GM12878 (cell line): ENCODE measurements around the gene MIA. TPM values are rescaled to one million over a fixed set of nuclear protein-coding genes. Genes with fewer than 3 reads are reported as not detected.

Experiments
- ASH2L ChIP-seq: fragments of 300-600, 200-600 bp; sonication (generic); IDR thresholded peaks from 2 replicates; pipeline ENCODE4 v1.6.1; 2017; ENCODE audit warnings: low read depth, mild to moderate bottlenecking, borderline replicate concordance
- CHD2 ChIP-seq: IDR thresholded peaks from 2 replicates; pipeline ENCODE4 v1.6.1; 2011; ENCODE audit warnings: low read depth, low read length, improper control_type of control experiment, borderline replicate concordance
- IKZF2 ChIP-seq, 2 experiments: fragments of 450-650 bp; IDR thresholded peaks; 2 replicates each; pipeline ENCODE4 v1.6.1; 2017; ENCODE audit warnings: mild to moderate bottlenecking in 2 of 2, moderate library complexity in 2 of 2
- LARP7 ChIP-seq: fragments of 450-650 bp; IDR thresholded peaks from 2 replicates; pipeline ENCODE4 v1.6.1; 2017; ENCODE audit warnings: mild to moderate bottlenecking
- PAX8 ChIP-seq: fragments of 450-650 bp; IDR thresholded peaks from 2 replicates; pipeline ENCODE4 v1.6.1; 2017; ENCODE audit warnings: mild to moderate bottlenecking, moderate library complexity
- POLR2A ChIP-seq: IDR thresholded peaks from 2 replicates; pipeline ENCODE4 v1.6.1; 2011; ENCODE audit warnings: low read depth, mild to moderate bottlenecking, low read length
- RCOR1 ChIP-seq: conservative IDR thresholded peaks from 2 replicates; pipeline ENCODE4 v1.6.1; 2012; ENCODE audit warnings: low read depth, low read length, improper control_type of control experiment
- SMAD5 ChIP-seq: IDR thresholded peaks from 2 replicates; pipeline ENCODE4 v1.6.1; 2016; ENCODE audit warnings: antibody characterized with exemption, low read depth
- TBL1XR1 ChIP-seq: IDR thresholded peaks from 2 replicates; pipeline ENCODE4 v1.6.1; 2012; ENCODE audit warnings: low read depth, low read length, improper control_type of control experiment
- ZNF217 ChIP-seq: fragments of 450-650 bp; IDR thresholded peaks from 2 replicates; pipeline ENCODE4 v1.6.1; 2017; ENCODE audit warnings: antibody characterized with exemption, mild to moderate bottlenecking
- polyA plus RNA-seq, 11 experiments: library from polyadenylated mRNA; depleted of rRNA in 4 of 11; unstranded in 6 of 11; stranded (reverse) in 5 of 11; fragments of >200 nt; fragmentation: Nextera tagmentation in 4 of 11; fragmentation: Illumina TruSeq in 1 of 11; extraction: Ambion mirVana in 4 of 11; extraction: Trizol in 1 of 11; gene quantifications; 1 replicate in 1 of 11; 2 replicates in 10 of 11; pipeline versions ENCODE4 v1.2.1 to v1.2.3, GENCODE V29; 2011 to 2016; ENCODE audit warnings: inconsistent platforms in 2 of 11, missing spikeins in 2 of 11, low read depth in 1 of 11
- total RNA-seq, 4 experiments: library from RNA; depleted of rRNA in 3 of 4; stranded (reverse); fragments of >200 nt in 3 of 4; fragmentation: Illumina TruSeq in 1 of 4; extraction: Trizol in 1 of 4; gene quantifications; 2 replicates each; pipeline versions ENCODE4 v1.2.1 to v1.2.3, GENCODE V29; 2013 to 2021
- TF ChIP-seq, protein P1 (sequence below): IDR thresholded peaks from 2 replicates; pipeline ENCODE4 v1.6.1; 2011; ENCODE audit warnings: low read depth, low read length, improper control_type of control experiment, borderline replicate concordance
- TF ChIP-seq, protein P2 (sequence below): IDR thresholded peaks from 2 replicates; pipeline ENCODE4 v1.6.1; 2012; ENCODE audit warnings: low read depth, low read length, improper control_type of control experiment
- TF ChIP-seq, protein P3 (sequence below): IDR thresholded peaks from 2 replicates; pipeline ENCODE4 v1.6.1; 2012; ENCODE audit warnings: mild to moderate bottlenecking, low read depth, low read length
- TF ChIP-seq, protein P4 (sequence below): IDR thresholded peaks from 2 replicates; pipeline ENCODE4 v1.6.1; 2011; ENCODE audit warnings: low read depth, mild to moderate bottlenecking, low read length, moderate library complexity, borderline replicate concordance; ENCODE audit errors: extremely low read depth
- TF ChIP-seq, protein P5 (sequence below): fragments of 150-350 bp; IDR thresholded peaks from 2 replicates; pipeline ENCODE4 v1.6.1; 2014; ENCODE audit warnings: mild to moderate bottlenecking, low read depth, low read length
- TF ChIP-seq, protein P6 (sequence below): fragments of 450-650 bp; formaldehyde crosslinking; IDR thresholded peaks from 2 replicates; pipeline ENCODE4 v1.4.0; 2022; ENCODE audit warnings: mild to moderate bottlenecking, moderate library complexity

MIA gene
- total and polyA plus RNA-seq, 10 of the 15 experiments (the other 5 are each of a cell fraction or from before 2014, with no cell fraction given), result 0.16 to 2.7 (median 1.4) TPM; not detected in 3

DNA sequence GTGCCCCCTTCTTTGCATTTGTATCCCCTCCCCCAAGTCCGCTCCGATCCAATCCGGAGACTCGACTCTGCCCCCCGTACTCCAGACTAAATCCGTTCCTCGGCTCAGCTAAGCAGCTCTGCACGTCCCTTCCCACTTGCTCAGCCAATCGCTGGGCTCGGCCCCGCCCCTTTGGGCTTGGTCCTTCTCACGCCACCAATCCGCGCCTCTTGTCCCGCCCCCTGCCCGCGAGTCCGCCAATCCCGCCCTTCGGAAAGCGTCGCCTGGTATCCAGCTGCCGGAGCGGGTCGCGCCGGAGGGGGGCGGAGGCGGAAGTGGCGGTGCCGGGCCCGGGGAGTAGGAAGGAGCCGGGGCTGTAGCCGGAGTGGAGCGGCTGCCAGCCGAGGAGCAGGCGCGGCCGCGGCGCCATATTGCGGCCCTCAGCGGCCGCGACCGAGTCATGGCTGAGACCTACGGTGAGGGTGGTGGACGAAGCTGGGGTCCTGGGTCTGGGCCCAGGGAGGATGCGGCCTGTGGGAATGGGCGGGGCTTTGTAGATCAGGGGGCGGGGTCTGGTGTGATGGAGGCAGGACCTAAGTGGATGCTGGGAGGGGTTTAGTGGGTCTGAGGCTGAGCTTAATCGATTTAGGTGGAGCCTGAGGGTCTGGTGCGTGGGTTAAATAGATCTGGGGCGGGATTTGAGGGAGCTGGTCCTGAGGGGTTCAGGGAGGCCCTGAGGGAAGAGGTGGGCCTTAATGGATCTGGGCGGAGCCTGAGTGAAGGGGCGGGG is 2.8 kb downstream of the MIA start, which contains the start of gene RAB4B (continued):
- TF ChIP-seq, protein P1, sequence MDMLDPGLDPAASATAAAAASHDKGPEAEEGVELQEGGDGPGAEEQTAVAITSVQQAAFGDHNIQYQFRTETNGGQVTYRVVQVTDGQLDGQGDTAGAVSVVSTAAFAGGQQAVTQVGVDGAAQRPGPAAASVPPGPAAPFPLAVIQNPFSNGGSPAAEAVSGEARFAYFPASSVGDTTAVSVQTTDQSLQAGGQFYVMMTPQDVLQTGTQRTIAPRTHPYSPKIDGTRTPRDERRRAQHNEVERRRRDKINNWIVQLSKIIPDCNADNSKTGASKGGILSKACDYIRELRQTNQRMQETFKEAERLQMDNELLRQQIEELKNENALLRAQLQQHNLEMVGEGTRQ, result no peak
- TF ChIP-seq TBL1XR1 (no peak), IKZF2 (IDR thresholded peaks at IDR 0.05) (no peak), ZNF217 (no peak), RCOR1 (no peak), PAX8 (no peak), ASH2L (no peak), POLR2A (peak; percentile 95), CHD2 (peak; percentile 96), LARP7 (no peak; the same call in 1 of the 2 replicates), SMAD5 (peak; percentile 60; the same call in 1 of the 2 replicates)
- TF ChIP-seq, protein P2, sequence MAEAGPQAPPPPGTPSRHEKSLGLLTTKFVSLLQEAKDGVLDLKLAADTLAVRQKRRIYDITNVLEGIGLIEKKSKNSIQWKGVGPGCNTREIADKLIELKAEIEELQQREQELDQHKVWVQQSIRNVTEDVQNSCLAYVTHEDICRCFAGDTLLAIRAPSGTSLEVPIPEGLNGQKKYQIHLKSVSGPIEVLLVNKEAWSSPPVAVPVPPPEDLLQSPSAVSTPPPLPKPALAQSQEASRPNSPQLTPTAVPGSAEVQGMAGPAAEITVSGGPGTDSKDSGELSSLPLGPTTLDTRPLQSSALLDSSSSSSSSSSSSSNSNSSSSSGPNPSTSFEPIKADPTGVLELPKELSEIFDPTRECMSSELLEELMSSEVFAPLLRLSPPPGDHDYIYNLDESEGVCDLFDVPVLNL, result no peak
- TF ChIP-seq, protein P3, sequence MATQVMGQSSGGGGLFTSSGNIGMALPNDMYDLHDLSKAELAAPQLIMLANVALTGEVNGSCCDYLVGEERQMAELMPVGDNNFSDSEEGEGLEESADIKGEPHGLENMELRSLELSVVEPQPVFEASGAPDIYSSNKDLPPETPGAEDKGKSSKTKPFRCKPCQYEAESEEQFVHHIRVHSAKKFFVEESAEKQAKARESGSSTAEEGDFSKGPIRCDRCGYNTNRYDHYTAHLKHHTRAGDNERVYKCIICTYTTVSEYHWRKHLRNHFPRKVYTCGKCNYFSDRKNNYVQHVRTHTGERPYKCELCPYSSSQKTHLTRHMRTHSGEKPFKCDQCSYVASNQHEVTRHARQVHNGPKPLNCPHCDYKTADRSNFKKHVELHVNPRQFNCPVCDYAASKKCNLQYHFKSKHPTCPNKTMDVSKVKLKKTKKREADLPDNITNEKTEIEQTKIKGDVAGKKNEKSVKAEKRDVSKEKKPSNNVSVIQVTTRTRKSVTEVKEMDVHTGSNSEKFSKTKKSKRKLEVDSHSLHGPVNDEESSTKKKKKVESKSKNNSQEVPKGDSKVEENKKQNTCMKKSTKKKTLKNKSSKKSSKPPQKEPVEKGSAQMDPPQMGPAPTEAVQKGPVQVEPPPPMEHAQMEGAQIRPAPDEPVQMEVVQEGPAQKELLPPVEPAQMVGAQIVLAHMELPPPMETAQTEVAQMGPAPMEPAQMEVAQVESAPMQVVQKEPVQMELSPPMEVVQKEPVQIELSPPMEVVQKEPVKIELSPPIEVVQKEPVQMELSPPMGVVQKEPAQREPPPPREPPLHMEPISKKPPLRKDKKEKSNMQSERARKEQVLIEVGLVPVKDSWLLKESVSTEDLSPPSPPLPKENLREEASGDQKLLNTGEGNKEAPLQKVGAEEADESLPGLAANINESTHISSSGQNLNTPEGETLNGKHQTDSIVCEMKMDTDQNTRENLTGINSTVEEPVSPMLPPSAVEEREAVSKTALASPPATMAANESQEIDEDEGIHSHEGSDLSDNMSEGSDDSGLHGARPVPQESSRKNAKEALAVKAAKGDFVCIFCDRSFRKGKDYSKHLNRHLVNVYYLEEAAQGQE, result no peak
- TF ChIP-seq, protein P4, sequence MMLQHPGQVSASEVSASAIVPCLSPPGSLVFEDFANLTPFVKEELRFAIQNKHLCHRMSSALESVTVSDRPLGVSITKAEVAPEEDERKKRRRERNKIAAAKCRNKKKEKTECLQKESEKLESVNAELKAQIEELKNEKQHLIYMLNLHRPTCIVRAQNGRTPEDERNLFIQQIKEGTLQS, result no peak
- TF ChIP-seq, protein P5, sequence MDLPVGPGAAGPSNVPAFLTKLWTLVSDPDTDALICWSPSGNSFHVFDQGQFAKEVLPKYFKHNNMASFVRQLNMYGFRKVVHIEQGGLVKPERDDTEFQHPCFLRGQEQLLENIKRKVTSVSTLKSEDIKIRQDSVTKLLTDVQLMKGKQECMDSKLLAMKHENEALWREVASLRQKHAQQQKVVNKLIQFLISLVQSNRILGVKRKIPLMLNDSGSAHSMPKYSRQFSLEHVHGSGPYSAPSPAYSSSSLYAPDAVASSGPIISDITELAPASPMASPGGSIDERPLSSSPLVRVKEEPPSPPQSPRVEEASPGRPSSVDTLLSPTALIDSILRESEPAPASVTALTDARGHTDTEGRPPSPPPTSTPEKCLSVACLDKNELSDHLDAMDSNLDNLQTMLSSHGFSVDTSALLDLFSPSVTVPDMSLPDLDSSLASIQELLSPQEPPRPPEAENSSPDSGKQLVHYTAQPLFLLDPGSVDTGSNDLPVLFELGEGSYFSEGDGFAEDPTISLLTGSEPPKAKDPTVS, result 0 out of 2 replicates have a peak, but pooled peaks have one; percentile 17
- TF ChIP-seq, protein P6, sequence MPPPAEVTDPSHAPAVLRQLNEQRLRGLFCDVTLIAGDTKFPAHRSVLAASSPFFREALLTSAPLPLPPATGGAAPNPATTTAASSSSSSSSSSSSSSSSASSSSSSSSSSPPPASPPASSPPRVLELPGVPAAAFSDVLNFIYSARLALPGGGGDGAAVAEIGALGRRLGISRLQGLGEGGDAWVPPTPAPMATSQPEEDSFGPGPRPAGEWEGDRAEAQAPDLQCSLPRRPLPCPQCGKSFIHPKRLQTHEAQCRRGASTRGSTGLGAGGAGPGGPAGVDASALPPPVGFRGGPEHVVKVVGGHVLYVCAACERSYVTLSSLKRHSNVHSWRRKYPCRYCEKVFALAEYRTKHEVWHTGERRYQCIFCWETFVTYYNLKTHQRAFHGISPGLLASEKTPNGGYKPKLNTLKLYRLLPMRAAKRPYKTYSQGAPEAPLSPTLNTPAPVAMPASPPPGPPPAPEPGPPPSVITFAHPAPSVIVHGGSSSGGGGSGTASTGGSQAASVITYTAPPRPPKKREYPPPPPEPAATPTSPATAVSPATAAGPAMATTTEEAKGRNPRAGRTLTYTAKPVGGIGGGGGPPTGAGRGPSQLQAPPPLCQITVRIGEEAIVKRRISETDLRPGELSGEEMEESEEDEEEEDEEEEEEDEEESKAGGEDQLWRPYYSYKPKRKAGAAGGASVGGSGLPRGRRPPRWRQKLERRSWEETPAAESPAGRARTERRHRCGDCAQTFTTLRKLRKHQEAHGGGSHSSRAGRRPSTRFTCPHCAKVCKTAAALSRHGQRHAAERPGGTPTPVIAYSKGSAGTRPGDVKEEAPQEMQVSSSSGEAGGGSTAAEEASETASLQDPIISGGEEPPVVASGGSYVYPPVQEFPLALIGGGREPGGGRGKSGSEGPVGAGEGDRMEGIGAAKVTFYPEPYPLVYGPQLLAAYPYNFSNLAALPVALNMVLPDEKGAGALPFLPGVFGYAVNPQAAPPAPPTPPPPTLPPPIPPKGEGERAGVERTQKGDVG (CRISPR knock-in tag), result no peak
